ENCODE results near the gene CD44.
"Not testable (repeated sequence)": the region's sequence is repeated elsewhere in the genome, so short reads cannot be mapped to it uniquely, and the experiment has no call there.

The CD44 gene

DNA sequence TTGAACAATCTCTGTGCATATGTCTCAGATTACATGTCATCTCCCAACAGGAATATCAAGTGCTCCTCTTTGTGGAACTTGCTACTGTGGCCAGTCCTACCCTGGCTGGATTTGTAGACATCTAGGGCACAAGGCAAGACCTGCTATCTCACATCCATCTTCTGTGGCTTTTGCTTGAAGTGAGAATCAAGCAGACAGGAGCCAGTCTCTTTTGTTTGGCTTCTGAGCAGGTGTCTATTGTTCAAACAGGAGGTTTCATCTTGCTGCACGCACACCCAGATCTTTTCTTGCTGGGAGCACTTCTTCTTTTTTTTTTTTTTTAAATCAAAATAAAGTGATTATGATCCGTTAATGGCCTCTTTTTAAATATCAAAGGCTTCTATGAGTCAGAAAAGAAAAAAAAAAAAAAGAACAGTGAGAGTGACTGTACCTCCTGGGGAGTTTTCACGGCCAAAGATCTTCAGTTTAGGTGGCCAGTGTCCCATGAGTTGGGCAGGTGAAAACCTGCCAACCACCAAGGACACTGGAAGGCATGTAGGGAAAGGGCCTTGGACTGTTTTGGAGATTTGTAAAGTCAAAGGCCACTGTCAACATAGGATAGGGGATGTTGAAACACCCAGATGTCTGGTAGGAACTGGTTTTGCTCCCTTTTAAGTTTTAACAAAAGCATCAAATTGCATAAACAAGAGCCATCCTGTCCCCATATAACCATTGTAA lies 78.1 kb downstream of the CD44 start:
- no peak for DNase-seq

DNA sequence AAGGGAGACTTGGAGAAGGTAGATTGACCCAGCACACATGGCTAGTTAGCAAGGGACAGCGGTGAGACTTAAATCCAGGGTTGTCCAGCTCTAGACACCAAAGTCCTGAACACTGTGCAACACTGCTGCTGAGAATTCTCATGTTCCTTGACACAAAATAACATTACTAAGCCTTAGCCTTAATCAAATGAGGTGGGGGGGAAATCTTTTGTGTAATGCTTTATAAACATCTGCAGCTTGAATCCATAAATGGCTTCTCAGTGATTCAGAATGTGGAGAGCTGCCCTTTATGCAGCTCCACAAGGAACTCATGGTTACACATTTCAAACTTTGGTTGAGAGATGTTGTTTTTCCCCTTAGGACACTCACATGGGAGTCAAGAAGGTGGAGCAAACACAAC lies 80.0 kb downstream of the CD44 start:
- DNase-seq: no peak

GRCh38 chr11:35223371-35223796 lies 84.4 kb downstream of the CD44 start:
- DNase-seq: no peak

DNA sequence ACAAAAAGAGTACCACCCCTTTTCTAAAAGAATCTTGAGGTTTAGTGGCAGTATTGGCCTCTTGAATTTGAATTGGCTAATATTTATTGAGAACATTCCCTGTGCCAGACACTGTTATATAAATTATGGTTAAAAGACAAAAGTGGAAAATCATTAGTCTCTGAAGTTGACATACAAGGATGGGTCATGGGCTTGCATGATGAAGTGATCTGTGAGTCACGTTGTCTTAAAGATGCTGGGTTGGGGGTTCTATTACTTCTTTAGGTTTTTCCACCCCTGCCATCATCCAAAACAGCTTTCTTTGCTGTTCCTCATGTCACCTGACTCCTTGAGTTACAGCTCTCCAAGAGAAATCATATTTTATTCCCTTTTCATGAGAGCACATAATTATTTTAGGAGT lies 85.0 kb downstream of the CD44 start:
- no peak for DNase-seq

GRCh38 chr11:35225946-35226520 lies 87.1 kb downstream of the CD44 start:
- no peak for DNase-seq

- DNase-seq: not testable (repeated sequence)
Observed at GRCh38 chr11:35226756-35227155, 87.8 kb downstream of the CD44 start.

GRCh38 chr11:35227576-35228327 lies 88.8 kb downstream of the CD44 start:
- DNase-seq: no peak

DNA sequence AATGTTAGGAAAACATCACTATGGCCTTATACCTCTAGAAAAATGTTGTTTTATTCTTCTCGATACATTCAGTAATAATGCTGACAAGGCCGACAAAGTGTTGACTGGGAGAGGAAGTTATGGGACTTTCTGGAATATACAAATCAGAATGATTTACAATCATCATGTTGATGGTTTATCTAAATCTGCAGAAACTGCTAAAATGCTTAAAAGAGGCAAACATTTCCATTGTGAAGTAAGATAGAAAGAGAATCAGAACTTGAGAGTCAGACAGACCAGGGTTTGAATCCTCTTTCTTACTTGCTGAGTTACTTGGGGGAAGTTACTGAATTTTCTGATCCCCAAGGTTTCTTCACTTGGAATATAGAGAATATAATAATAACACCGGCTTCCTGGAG lies 89.4 kb downstream of the CD44 start:
- no peak for DNase-seq

- no peak for DNase-seq
Observed at GRCh38 chr11:35230388-35230787, 91.4 kb downstream of the CD44 start.

GRCh38 chr11:35231076-35231860 lies 92.3 kb downstream of the CD44 start:
- no peak for DNase-seq

GRCh38 chr11:35232891-35233330 lies 93.9 kb downstream of the CD44 start:
- DNase-seq: no peak

- DNase-seq: no peak
Observed at GRCh38 chr11:35233518-35233917, 94.5 kb downstream of the CD44 start.

DNA sequence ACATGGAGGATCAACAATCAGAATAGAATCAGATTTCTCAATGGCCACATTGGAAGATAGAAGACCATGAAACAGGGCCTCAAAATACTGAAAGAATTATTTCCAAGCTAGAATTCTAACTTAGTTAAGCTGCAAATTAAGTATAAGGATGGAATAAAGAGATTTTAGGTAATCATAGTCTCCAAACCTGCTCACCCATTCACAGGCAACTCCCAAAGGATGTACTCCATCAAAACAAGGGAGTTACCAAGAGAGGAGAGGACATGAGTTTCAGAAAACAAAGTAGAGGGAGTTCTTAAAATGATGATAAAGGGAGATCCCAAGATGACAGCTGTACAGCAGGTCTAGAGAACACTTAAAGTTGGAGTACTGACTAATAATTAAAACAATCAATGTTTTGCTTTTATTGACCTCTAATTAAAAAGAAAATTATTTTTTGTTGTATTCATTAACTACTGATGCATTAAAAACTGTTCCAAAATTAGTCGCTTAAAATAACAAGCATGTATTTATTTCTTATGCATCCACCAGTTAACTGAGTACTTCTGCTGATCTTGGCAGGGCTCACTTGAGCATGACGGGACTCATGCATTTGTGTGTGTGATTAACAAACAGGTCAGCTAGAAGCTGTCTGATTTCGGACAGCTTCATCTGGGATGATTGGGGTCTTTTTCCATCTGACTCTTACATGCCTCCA lies 95.6 kb downstream of the CD44 start:
- no peak for DNase-seq

GRCh38 chr11:35235157-35235468 lies 96.1 kb downstream of the CD44 start:
- DNase-seq: no peak

- no peak for DNase-seq
Observed at GRCh38 chr11:35235498-35235897, 96.5 kb downstream of the CD44 start.

DNA sequence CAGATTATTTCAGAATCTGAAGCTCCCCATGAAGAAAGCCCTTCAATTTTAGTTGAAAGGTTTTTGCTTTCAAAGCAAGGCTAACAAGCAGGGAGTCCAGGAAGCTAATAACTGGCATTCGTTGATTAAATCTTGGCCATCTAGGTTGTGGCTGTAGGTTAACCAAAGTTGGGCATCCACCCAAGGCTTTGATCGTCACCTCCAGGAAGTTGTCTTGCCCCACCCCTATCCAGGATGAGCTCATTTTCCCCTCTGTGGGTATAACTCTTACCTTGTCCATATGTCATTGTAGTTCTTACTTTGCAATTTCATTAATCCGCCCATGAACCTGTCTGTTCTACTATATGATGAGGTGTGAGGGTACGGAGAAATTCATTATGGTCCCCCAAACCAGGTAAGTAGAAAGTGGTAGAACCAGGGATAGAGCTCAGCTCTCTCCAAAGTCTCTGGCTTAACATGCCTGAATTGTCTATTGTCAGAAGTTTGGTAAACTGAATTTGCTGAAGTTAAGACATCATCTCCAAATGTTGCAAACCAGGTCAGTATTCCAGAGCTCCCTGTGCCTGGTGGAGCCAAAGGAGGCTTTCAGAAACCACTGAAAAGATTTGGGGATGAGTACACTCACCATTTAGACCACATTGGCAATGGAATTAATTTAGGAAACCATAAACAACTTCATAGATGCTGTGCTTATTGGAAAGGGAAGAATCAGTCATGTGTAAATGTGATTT lies 97.1 kb downstream of the CD44 start:
- peak; percentile 46 for DNase-seq

- DNase-seq: no peak
Observed at GRCh38 chr11:35236667-35237003, 97.7 kb downstream of the CD44 start.

GRCh38 chr11:35237351-35237750 lies 98.4 kb downstream of the CD44 start:
- no peak for DNase-seq

DNA sequence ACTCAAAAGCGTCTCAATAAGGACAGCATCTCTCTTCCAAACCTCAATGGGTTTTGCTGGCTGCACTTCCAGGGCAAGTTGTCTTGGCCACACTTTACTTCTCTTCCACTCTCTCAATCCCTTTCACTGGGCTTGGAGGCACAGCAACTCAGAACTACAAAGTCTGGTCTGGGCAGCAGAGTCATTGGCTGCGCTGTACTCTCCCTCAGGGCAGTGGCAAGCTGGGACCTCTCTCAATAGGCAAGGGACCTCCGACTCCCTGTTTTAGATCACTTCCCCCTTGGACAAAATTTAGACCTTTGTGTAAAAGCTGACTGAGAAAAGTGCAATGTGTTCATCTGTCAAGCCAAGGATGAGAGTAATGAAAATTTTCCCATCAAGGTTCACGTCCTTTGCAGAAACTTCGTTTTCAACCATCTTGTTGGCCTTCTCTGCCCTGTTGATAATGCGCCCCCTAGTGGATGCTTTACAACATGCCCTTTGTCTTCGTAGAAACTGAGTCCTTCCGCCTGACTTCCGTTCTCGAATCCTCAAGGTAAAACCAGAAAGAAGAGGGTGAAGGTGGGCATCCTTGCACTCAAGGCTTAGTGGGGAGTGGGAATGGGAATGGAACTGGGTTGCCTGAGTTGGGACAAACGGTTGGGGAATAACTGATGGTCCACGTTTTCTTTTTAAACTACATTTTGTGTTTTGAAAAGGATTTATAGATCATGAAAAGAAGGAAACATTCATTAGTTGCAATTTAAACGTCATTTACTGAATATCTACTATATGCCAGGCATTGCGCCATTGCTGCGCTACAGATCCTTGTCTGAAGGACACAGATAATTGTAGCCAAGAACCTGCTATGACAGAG lies 99.1 kb downstream of the CD44 start:
- DNase-seq: peak; percentile 41

GRCh38 chr11:35238882-35239281 lies 99.9 kb downstream of the CD44 start:
- DNase-seq: no peak

- no peak for DNase-seq
Observed at GRCh38 chr11:35239471-35240075, 100.6 kb downstream of the CD44 start.

All from activated T-cell treated with anti-CD3 and anti-CD28 coated beads for 4 hours (primary cell).